Activated naive CD8-positive, alpha-beta T cell treated with anti-CD3 and anti-CD28 coated beads, Interleukin-2, amount 50 U/mL, for 24 hours (primary cell): ENCODE data around the gene PHEX.
A peak's percentile ranks its signal among the peaks of the same experiment; 100 is the strongest.

Source experiments
- ATAC-seq: fragments of 150-1000 bp; cut with Tn5 transposase; one replicate; pipeline ENCODE4 v1.10.0; 2021
- DNase-seq: peaks from one replicate; pipeline ENCODE4 v3.0.0; 2021
- H3K27ac Mint-ChIP-seq: one replicate; pipeline ENCODE4 v1.8.0; 2021; ENCODE audit warnings: mild to moderate bottlenecking, mixed read lengths
- H3K27me3 Mint-ChIP-seq: one replicate; pipeline ENCODE4 v1.8.0; 2021; ENCODE audit warnings: mixed read lengths
- H3K36me3 Mint-ChIP-seq: one replicate; pipeline ENCODE4 v1.8.0; 2021; ENCODE audit warnings: low read depth, mixed read lengths
- H3K4me1 Mint-ChIP-seq: one replicate; pipeline ENCODE4 v1.8.0; 2021; ENCODE audit warnings: mixed read lengths
- H3K4me3 Mint-ChIP-seq: one replicate; pipeline ENCODE4 v1.8.0; 2021; ENCODE audit warnings: mild to moderate bottlenecking, moderate library complexity, mixed read lengths
- H3K9me3 Mint-ChIP-seq: one replicate; pipeline ENCODE4 v1.8.0; 2021; ENCODE audit warnings: mixed read lengths

The PHEX gene

DNA sequence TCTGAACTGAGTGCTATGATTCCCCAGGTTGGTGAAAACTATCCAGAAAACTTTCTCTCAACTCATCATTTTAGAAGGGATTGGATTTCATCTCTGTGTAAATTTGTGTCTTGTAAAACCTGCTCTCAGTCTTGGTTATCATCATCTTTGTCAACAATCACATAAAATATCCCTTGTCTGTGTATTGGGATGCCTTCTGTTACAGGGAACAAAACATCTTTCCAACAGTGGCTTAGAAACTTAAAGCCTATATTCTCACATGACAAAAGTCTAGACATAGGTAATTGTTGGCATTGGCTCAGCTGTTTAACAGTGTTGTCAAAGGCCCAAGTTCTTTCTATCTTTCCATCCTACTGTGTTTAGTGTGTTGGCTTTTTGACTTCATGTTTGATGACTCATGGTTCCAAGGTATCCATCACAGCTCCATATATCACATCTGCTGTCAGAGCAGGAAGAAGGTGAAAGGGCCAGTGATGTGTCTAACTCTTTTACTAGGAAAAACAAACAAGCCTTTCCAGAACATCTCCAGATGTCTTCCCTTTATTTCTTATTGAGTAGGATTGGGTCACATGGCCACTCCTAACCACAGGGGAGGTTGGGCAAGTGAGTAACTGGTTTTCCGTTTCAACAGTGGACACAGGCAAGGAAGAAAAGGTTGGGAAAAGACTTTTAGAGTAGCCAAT is 65.0 kb downstream of the PHEX start:
- Mint-ChIP-seq H3K4me3 (no peak overlapping the region), H3K4me1 (peaks cover 8% of the 10 kb centered on the region), H3K9me3 (no peaks in the 10 kb centered on the region), H3K27ac (no peak overlapping the region), H3K36me3 (peaks cover 64% of the 10 kb centered on the region), H3K27me3 (no peaks in the 10 kb centered on the region)
- DNase-seq (no peak), ATAC-seq (no peak)

DNA sequence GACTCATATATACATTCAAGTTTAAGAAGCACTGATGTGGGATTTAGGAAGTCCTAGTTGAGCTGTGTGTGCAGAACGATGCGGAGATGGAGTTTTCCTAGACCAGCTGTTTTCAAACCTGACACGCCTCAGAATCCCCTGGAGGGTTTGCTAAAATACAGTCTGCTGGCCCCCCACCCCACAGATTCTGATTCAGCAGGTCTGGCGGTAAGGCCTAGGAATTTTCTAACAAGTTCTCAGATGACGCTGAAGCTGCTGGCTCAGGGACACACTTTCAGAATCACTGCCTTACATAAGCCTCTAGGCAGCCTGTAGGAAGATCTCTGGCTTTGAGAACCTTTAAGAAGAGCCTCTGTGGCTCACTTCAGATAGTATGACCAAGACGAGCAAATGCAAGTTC is 73.1 kb downstream of the PHEX start:
- ATAC-seq = no peak

GRCh38 chrX:22105971-22106370 is 73.8 kb downstream of the PHEX start:
- no peaks in the 10 kb centered on the region for H3K27me3 Mint-ChIP-seq
- H3K36me3 Mint-ChIP-seq = peaks cover 33% of the 10 kb centered on the region
- DNase-seq = no peak
- no peak overlapping the region for H3K4me3 Mint-ChIP-seq
- H3K9me3 Mint-ChIP-seq = no peaks in the 10 kb centered on the region
- H3K27ac Mint-ChIP-seq = no peak overlapping the region
- peaks cover 10% of the 10 kb centered on the region for H3K4me1 Mint-ChIP-seq
- no peak for ATAC-seq

More for the DNA sequence above, 73.1 kb downstream of the PHEX start:
- H3K36me3 Mint-ChIP-seq = peaks cover 37% of the 10 kb centered on the region
- no peak overlapping the region for H3K27ac Mint-ChIP-seq
- no peaks in the 10 kb centered on the region for H3K9me3 Mint-ChIP-seq
- peaks cover 8% of the 10 kb centered on the region for H3K4me1 Mint-ChIP-seq
- no peak overlapping the region for H3K4me3 Mint-ChIP-seq
- no peaks in the 10 kb centered on the region for H3K27me3 Mint-ChIP-seq
- no peak for DNase-seq

DNA sequence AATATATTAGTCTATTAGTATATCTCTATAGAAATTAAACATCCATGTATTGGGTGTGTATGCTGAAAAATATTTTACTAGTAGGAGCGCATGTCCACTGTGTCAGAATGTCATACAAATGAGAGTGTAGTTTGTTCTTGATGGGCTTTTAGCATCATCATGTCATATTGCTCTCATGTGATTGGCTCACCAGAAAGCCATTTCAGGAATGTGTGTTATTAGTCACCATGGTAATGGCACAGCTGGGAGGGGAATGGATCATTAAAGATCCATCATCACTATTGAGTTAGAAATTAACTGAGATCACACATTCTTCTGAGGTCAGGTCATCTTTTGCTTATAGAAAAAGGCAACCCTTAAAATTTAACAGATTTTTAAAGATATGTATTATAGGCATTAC is 77.3 kb downstream of the PHEX start:
- H3K27me3 Mint-ChIP-seq = no peaks in the 10 kb centered on the region
- peaks cover 15% of the 10 kb centered on the region for H3K36me3 Mint-ChIP-seq
- no peak overlapping the region for H3K4me3 Mint-ChIP-seq
- H3K9me3 Mint-ChIP-seq = no peaks in the 10 kb centered on the region
- ATAC-seq = no peak
- peaks cover 10% of the 10 kb centered on the region for H3K4me1 Mint-ChIP-seq
- no peak for DNase-seq
- H3K27ac Mint-ChIP-seq = no peak overlapping the region

DNA sequence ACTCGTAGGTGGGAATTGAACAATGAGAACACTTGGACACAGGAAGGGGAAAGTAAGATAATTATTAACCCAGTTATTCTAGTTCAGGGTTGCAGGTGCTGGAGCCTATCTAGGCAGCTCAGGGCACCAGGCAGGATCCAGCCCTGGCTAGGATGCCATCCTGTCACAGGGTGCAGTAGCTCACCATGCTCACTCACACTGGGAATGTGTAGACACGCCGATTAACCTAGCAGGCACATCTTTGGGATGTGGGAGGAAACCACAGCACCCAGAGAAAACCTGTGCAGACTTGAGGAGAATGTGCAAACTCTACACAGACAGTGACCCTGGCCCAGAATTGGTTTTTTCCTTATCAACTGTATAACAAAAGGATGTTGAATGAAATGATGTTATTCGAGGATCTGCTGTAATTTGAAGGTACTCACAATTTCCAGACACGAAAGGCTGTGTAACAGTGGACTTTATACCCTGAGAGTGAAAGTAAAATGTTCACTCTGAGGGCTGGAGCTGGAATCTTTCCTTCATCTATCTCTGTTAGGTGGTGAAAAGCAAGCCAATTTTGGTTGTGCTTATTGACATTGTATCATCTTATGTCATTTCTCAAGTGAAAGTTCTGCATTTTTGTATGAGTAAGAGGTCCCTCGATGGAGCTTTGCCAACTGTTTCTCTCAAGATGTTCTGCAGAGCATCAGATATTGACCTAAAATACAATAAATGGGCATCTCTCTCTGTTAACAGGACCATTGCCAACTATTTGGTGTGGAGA is 78.8 kb downstream of the PHEX start:
- H3K4me1 Mint-ChIP-seq = peaks cover 8% of the 10 kb centered on the region
- H3K4me3 Mint-ChIP-seq = no peak overlapping the region
- no peaks in the 10 kb centered on the region for H3K27me3 Mint-ChIP-seq
- no peaks in the 10 kb centered on the region for H3K9me3 Mint-ChIP-seq
- no peak overlapping the region for H3K27ac Mint-ChIP-seq
- ATAC-seq = peak; percentile 43
- DNase-seq = no peak
- H3K36me3 Mint-ChIP-seq = peaks cover 16% of the 10 kb centered on the region

GRCh38 chrX:22116605-22117546 is 84.8 kb downstream of the PHEX start:
- H3K4me1 Mint-ChIP-seq = peaks cover 4% of the 10 kb centered on the region
- no peak for ATAC-seq
- no peaks in the 10 kb centered on the region for H3K9me3 Mint-ChIP-seq
- no peak overlapping the region for H3K27ac Mint-ChIP-seq
- H3K36me3 Mint-ChIP-seq = peaks cover 9% of the 10 kb centered on the region
- no peak overlapping the region for H3K4me3 Mint-ChIP-seq
- DNase-seq = no peak
- no peaks in the 10 kb centered on the region for H3K27me3 Mint-ChIP-seq

DNA sequence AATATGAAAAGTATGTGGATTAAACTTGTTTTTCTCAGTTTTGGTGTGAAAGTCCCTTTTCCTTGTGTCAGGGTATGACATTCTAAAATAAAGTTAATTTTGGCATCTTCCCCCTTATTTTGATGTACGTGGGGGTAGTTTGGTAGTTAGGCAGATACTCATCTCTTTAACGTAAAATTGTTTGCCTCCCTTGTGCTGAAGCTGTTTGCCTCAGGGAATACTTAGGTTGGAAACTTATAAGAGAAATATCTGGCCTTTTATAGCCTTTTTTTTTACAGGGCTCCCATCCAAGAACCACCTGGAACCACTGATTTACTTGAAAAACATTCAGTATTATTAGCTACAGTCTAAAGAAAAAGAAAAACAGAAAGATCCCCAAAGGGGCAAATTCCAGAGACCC is 85.5 kb downstream of the PHEX start:
- H3K36me3 Mint-ChIP-seq = peaks cover 9% of the 10 kb centered on the region
- H3K4me1 Mint-ChIP-seq = peaks cover 4% of the 10 kb centered on the region
- no peaks in the 10 kb centered on the region for H3K9me3 Mint-ChIP-seq
- no peak overlapping the region for H3K27ac Mint-ChIP-seq
- no peaks in the 10 kb centered on the region for H3K27me3 Mint-ChIP-seq
- ATAC-seq (no peak), DNase-seq (no peak)
- H3K4me3 Mint-ChIP-seq = no peak overlapping the region

DNA sequence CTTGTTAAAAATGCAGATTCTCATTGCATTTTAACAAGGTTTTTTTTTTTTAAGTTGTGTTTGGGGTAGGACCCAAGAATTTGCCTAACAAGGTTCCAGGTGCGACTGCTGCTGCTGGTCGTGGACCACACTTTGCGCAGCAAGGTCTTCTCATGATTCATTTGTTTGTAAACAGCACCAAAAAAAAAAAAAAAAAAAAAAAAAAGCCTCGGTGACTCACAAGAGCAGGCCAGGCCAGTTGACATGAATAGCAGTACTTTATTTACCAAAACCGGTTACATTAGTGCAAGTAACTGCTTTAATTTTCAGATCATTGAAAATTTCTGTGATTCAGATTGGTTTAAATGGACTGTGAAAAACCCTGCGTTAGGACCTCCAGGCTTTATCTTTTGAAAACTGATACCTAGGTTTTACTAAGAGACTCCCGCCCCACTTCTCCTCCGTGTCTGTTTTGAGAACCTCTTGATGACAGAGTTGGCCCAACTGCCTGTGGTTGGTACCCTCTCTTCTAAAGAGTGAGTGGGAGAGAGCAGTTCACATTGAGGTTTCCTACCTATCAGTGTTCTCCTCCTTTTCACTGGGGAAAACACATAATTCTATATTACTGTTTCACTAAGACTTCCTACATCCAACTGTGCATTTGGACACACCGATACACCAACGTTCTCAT is 86.2 kb downstream of the PHEX start:
- H3K4me1 Mint-ChIP-seq = peaks cover 4% of the 10 kb centered on the region
- H3K4me3 Mint-ChIP-seq = no peak overlapping the region
- H3K36me3 Mint-ChIP-seq = peaks cover 9% of the 10 kb centered on the region
- no peaks in the 10 kb centered on the region for H3K27me3 Mint-ChIP-seq
- no peak for ATAC-seq
- no peak for DNase-seq
- no peak overlapping the region for H3K27ac Mint-ChIP-seq
- no peaks in the 10 kb centered on the region for H3K9me3 Mint-ChIP-seq

DNA sequence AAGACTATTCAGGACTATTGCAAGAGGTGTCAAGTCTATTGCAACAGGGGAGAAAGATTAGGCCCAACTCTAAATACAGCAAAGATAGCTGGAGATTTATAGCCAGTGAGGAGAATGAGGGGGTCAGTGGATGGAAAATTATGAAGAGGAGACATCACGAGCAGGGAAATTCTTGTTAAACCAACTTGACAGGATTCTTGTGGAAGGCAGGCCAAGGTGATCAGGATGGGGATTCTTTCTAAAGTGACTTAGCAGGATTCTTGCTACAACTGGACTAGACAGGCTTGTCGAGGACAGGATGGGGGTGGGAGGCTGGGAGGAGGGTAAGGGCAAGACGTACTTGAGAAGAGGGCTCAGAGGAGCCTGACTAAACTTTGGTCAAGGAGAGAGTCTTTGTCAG is 89.0 kb downstream of the PHEX start:
- no peak for DNase-seq
- H3K27me3 Mint-ChIP-seq = no peaks in the 10 kb centered on the region
- no peak for ATAC-seq
- H3K36me3 Mint-ChIP-seq = peaks cover 3% of the 10 kb centered on the region
- H3K4me3 Mint-ChIP-seq = no peak overlapping the region
- H3K27ac Mint-ChIP-seq = no peak overlapping the region
- H3K9me3 Mint-ChIP-seq = no peaks in the 10 kb centered on the region
- H3K4me1 Mint-ChIP-seq = peaks cover 4% of the 10 kb centered on the region

- Mint-ChIP-seq H3K27me3 (no peaks in the 10 kb centered on the region), H3K4me3 (no peak overlapping the region), H3K36me3 (peaks cover 6% of the 10 kb centered on the region), H3K27ac (no peak overlapping the region), H3K4me1 (peaks cover 6% of the 10 kb centered on the region), H3K9me3 (no peaks in the 10 kb centered on the region)
- DNase-seq = no peak
- ATAC-seq = no peak
Observed at GRCh38 chrX:22122510-22122909, 90.4 kb downstream of the PHEX start.

- H3K36me3 Mint-ChIP-seq = peaks cover 3% of the 10 kb centered on the region
- no peak for ATAC-seq
Observed at GRCh38 chrX:22124098-22124497, 92.0 kb downstream of the PHEX start.

DNA sequence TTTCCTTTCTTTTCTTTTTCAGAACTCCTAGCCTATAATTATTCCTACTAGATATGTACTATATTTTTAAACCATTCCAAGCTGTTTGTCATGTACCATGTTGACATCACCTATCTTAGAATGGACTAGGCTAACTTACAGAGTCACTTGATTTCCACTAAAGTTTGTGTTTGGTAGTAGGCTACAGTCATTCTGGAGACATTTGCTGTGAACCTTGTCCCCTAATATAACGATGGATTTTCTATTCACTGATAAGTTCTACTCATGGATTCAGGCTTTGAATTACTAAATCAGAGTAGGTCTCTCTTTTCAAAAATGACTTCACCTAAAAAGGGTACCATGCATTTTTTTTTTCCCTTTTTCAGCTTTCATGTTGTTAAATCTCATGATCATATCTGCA is 93.4 kb downstream of the PHEX start:
- H3K27me3 Mint-ChIP-seq = peaks cover 2% of the 10 kb centered on the region
- peaks cover 3% of the 10 kb centered on the region for H3K36me3 Mint-ChIP-seq
- H3K27ac Mint-ChIP-seq = no peak overlapping the region
- no peak for ATAC-seq
- H3K4me1 Mint-ChIP-seq = peaks cover 7% of the 10 kb centered on the region
- no peaks in the 10 kb centered on the region for H3K9me3 Mint-ChIP-seq
- DNase-seq = no peak
- H3K4me3 Mint-ChIP-seq = no peak overlapping the region

More at GRCh38 chrX:22124098-22124497, 92.0 kb downstream of the PHEX start:
- no peak for DNase-seq
- no peak overlapping the region for H3K27ac Mint-ChIP-seq
- H3K4me3 Mint-ChIP-seq = no peak overlapping the region
- H3K4me1 Mint-ChIP-seq = peaks cover 2% of the 10 kb centered on the region
- H3K9me3 Mint-ChIP-seq = no peaks in the 10 kb centered on the region
- no peaks in the 10 kb centered on the region for H3K27me3 Mint-ChIP-seq

DNA sequence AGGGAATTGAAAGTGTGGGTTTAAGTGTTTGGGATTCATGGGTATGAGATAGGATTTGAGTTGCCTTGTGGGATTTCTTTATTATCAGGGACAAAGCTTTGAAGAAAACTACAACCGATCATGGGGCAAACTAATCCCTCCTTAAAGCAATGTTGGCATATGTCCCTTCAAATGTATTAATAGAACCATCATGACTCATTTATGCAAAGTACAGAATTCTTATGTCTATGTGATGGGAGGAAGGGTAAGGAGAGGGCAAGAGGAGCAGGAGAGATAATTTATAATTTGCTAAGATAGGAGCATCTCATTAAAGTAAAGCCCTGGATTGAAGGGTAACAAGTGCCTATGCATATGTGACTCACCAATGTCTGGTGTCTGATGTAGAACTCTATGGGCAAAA is 94.2 kb downstream of the PHEX start:
- Mint-ChIP-seq H3K4me3 (no peak overlapping the region), H3K36me3 (peaks cover 3% of the 10 kb centered on the region), H3K4me1 (peaks cover 8% of the 10 kb centered on the region), H3K9me3 (no peaks in the 10 kb centered on the region), H3K27me3 (peaks cover 2% of the 10 kb centered on the region), H3K27ac (no peak overlapping the region)
- ATAC-seq = no peak
- no peak for DNase-seq

GRCh38 chrX:22128961-22129360 is 96.8 kb downstream of the PHEX start:
- ATAC-seq (no peak), DNase-seq (no peak)
- H3K36me3 Mint-ChIP-seq = peaks cover 9% of the 10 kb centered on the region
- no peaks in the 10 kb centered on the region for H3K9me3 Mint-ChIP-seq
- H3K27me3 Mint-ChIP-seq = peaks cover 2% of the 10 kb centered on the region
- peaks cover 8% of the 10 kb centered on the region for H3K4me1 Mint-ChIP-seq
- H3K27ac Mint-ChIP-seq = no peak overlapping the region
- no peak overlapping the region for H3K4me3 Mint-ChIP-seq
